Stimulated activated CD8-positive, alpha-beta memory T cell treated with anti-CD3 and anti-CD28 coated beads, Interleukin-2, amount 100 ng/mL, for 48 hours (primary cell): ENCODE measurements around the gene LCN6.

Experiments
- DNase-seq, 2 donors: peaks; one replicate each; pipeline ENCODE4 v3.0.0-alpha.2; 2020; ENCODE audit warnings: low read depth in 2 of 2

The LCN6 gene

GRCh38 chr9:136743639-136744211, 4.6 kb downstream of the LCN6 start:
- DNase-seq, result no peak

DNA sequence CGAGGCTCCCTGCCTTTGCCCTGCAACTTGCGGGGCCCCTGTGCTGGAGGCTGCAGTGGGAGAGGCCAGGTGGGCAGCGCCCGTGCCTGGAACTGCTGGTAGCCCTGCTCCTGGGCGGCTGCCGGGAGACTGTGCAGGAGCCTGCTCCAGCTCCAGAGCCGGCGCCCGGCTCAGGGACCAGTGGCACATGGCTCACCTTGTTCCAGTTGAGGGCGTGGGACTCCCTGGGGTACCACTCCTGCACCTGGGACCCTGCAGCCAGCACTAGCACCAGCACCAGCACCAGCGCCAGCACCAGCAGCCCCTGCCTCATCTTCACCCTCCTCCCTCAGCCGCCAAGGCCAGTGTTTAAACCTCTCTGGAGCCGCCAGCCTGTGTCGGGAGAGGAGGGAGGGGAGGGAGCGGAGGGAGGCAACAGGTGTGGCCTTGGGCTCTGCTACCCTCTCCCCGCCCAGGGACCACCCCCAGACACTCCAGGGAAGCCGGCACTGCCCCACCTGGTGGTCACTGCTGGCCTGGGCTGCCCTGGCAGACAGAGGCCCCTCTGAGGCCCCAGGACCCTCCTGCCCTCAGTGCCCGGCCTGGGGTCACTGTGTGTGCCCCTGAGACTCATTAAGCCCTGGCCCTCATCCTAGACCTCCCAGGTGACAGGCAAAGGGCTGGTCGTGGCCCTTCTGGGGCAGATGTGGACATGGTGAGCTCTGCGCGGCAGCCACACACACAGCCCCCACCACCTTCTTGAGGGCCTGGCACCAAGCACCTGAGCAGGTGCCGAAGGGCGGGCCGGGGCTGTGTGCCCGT, 5.5 kb downstream of the LCN6 start, which contains the start of gene LCN10:
Gene LCN10, minus strand, starts transcription at position 350 of the 801 bp plus-strand sequence. Its CDS starts 37 bp downstream, at position 313.
- DNase-seq, result no peak

DNA sequence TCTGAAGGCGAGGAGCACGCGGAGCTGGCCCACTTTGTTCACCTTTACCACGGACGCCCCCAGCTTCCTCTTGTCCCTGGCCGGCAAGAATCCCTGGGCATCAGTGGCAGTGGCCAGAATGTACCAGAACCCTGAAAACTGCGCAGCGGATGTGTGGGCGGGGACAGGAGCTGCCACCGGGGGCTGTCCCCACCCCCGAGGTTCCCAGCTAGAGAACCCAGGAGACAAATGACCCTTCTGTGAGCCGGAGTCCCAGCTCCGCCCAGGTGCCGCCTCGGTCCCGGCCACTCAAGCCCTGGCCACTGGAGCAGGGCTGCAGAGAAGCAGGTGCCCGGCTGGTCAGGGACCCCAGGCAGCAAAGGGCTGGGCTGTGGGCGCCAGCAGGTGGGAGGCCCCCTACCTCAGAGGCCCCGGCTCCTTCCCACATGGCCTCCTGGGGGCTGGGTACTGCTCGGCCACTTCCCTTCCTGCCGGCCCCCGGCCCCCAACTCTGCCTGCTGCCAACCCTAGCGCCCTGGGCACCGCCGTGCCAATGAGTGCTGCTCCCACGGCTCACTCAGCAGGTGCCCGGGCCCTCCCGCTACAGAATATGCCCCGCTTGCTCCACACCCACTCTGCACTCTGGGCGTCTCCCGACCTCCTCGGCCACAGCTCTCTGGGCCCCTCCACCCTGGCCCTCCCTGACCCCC, 6.3 kb downstream of the LCN6 start:
- no peak for DNase-seq

- no peak for DNase-seq
These were observed 7.1 kb downstream of the LCN6 start for GRCh38 chr9:136740971-136741882.

DNA sequence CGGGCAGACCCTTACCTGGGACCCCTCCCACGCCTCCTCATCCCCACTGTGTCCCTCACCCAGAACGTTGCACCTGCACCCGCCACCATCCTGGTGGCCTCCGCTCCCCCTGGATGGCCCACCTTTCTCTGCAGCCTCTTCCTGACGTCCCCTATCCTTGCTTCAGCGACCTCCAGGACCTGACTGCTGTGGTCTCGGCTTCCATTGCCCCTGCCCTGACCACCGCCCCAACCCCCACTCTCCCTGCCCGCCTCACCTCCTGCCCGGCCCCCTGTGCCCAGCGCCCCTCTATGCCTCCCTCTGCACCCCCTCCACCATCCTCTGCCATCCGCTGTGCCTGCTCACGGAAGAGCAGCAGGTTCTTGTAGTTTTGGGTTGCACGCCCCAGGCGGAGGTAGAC, 7.8 kb downstream of the LCN6 start:
- DNase-seq, result no peak

DNA sequence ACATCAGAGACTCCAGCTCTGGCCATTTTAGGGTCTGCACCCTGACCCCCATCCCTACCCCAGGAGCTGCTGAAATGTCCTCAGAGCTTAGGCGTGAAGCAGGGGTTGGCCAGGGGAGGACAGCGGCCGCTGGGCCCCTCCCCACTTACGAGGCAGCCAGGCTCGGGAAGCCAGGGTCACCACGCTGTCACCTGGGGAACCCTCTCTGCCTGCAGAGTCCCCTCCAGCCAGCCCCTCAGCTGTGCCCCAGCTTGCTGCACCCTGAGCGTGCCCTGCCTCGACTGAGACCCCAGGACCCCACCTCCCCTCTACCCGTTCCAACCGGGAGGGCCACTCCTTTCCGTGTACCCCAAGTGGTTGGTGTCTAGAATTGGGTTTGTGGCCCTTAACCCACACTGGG, 8.3 kb downstream of the LCN6 start:
- no peak for DNase-seq

GRCh38 chr9:136739509-136739908, 8.8 kb downstream of the LCN6 start:
- no peak for DNase-seq

DNA sequence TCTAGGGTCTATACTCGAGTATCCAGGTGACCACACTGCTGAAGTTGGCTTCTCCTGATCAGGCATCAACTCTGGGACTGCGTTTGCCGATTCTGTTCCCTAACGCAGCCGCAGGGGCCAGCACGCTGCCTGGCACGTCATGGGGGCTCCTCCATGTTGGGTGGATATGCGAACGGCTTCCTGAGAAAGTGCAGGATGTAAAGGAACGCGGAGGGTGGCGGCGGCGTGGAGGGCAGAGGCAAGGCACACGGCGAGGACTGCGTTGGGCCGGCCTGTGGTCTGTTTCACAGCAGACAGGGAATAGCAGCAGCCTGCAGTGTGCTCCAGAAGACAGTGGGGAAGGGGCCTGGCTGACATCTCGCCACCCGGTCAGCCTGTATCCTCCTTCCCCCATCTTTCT, 9.4 kb downstream of the LCN6 start:
- no peak for DNase-seq

DNA sequence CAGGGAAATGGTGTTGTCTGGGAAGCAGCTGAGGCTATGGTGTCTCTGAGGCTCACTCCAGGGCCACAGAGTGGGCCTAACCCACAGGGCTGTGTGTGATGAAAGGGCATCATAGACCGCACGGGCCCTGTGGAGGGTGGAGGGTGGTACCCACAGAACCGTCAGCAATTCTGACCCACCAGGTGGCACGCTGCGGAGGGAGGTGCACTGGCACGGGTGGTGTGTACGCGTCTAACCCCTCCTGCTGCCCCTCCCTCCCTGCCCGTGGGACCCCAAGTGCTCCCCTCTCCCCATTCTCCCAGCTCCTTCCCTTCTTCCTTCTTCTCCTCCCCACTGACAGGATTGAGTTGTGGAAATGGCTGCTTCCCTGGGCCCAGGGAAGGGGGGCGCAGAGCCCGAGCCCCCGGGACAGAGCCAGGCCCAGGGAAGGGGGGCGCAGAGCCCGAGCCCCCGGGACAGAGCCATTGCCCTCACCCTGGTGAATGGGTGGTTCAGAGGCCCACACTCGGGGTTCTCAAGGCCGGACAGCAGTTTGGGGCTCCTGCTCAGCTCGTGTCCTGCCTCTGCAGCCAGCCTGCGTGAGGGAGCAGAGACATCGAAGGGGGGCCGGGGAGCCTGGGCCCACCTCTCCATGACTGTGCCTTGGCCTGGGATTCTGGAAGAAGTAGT, 12.4 kb downstream of the LCN6 start:
- no peak for DNase-seq

DNA sequence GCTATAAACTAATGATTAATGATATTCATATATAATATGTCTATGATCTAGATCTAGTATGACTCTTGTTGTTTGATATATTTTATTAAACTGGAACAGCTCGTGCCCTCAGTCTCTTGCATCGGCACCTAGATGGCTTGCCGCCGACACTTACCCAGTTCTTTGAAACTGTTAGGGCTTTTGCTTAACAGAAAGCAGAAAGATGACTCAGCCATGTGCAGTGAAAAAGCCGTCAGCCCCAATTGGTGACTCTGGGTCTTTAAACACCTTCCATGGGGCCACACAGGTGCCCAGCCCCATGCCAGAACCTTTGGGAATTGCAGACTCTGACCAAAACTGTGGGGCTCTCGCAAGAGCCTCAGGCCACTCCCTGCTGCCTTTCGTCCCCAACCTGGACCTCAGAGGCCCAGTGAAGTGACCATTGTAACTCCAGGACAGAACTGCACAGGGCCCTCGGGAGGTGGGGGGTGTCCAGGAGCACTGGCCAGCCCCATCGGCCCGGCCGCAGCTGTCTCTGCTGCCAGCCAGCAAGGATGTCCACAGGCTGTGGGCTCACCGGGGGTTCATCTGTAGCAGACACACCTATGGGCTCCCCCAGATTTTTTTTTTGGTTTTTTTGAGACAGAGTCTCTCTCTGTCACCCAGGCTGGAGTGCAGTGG, 13.4 kb downstream of the LCN6 start:
- DNase-seq, result no peak

GRCh38 chr9:136733611-136734010, 14.7 kb downstream of the LCN6 start:
- no peak for DNase-seq

- no peak for DNase-seq
These were observed 15.7 kb downstream of the LCN6 start for GRCh38 chr9:136732444-136733178.

DNA sequence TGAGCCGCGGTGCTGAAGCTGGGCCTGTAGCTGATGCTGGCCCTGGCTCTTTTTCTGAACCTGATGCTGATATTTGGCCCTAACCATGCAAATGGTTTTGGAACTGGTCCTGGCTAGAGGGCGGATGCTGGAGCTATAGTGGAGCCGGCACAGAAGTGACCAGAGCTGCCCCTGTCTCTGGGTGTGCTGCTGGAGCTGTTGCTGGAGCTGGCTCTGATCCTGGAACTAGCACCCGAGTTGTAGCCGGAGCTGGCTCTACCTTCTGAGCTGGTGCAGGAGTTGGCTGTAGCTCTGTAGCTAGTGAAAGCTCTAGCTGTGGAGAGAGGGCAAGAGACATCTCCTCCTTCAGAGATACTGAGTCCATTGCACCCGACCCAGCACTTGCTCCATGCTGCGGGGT, 18.4 kb downstream of the LCN6 start:
- DNase-seq, result no peak

GRCh38 chr9:136729144-136729543, 19.2 kb downstream of the LCN6 start:
- DNase-seq, result no peak

- DNase-seq, result no peak
These were observed 19.7 kb downstream of the LCN6 start for GRCh38 chr9:136728548-136729123.

GRCh38 chr9:136728080-136728547, 20.2 kb downstream of the LCN6 start:
- peak; percentile 87 to 89 for DNase-seq

- no peak for DNase-seq
These were observed 21.6 kb downstream of the LCN6 start for GRCh38 chr9:136726631-136727191.

- DNase-seq, result no peak
These were observed 22.2 kb downstream of the LCN6 start for GRCh38 chr9:136726118-136726517.

- DNase-seq, result no peak
These were observed 22.7 kb downstream of the LCN6 start for GRCh38 chr9:136725612-136726011.
